Neural cell (in vitro differentiated cells): Measurements from ENCODE around the gene CXCL14.

Source experiments
- CTCF ChIP-seq: fragments of 450-650 bp; IDR thresholded peaks from 2 replicates; pipeline ENCODE4 v1.5.1; 2014; ENCODE audit warnings: antibody characterized with exemption, mild to moderate bottlenecking, moderate library complexity; ENCODE audit not compliant: poor library complexity, severe bottlenecking
- EP300 ChIP-seq: fragments of 450-650 bp; conservative IDR thresholded peaks from 2 replicates; pipeline ENCODE4 v1.6.1; 2014; ENCODE audit warnings: antibody characterized with exemption, mild to moderate bottlenecking, moderate library complexity; ENCODE audit not compliant: poor library complexity, severe bottlenecking

GRCh38 chr5:135535420-135535819, 43.4 kb downstream of the CXCL14 start:
- TF ChIP-seq CTCF (no peak), EP300 (no peak)
